Superior temporal gyrus (tissue), 1 donor: ENCODE data around the gene JPH2.
"Not testable (repeated sequence)": the region's sequence is repeated elsewhere in the genome, so short reads cannot be mapped to it uniquely, and the experiment has no call there.

ENCODE experiments used
- DNase-seq: peaks from one replicate; pipeline ENCODE4 v3.0.0-alpha.2; 2016; ENCODE audit errors: extremely low spot score

The JPH2 gene

GRCh38 chr20:44187054-44187771 lies at the start of gene JPH2:
Gene JPH2, minus strand, starts transcription at chr20:44187188. Its CDS starts 483 bp downstream, at chr20:44186705.
- DNase-seq: no peak

GRCh38 chr20:44235702-44236101 lies 48.7 kb upstream of the JPH2 start:
- no peak for DNase-seq

DNA sequence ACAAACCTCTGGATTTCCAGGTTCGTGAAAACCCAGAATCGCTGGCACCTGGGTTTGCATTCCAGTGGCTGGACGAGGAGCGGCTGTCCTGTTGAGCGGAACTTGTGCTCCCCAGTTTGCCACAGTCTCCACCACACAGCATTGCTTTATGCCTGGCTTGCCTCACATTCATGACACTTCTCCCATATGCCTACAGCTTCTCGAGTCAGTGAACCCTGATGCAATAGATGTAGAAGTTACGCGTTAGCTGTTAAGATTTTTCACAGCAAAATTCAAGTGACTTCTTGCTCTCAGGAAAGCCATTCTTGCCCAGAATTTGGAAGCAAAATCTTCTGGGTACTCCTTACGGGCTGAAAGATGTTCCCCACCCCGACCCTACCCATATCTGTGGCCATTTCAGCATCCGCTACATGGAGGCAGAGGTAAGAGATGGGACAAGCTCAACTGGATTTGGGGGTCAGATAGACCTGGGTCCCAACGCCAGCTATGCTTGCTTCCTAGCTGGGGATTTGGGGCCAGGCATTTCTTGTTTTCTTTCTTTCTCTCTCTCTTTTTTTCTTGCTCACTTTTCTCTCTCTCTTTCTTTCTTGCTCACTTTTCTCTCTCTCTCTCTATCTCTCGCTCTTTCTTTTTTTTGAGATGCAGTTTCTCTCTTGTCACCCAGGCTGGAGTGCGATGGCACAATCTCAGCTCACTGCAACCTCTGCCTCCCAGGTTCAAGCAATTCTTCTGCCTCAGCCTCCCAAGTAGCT lies 47.8 kb upstream of the JPH2 start:
- DNase-seq: no peak

- no peak for DNase-seq
Measured at GRCh38 chr20:44233436-44234016, 46.5 kb upstream of the JPH2 start.

DNA sequence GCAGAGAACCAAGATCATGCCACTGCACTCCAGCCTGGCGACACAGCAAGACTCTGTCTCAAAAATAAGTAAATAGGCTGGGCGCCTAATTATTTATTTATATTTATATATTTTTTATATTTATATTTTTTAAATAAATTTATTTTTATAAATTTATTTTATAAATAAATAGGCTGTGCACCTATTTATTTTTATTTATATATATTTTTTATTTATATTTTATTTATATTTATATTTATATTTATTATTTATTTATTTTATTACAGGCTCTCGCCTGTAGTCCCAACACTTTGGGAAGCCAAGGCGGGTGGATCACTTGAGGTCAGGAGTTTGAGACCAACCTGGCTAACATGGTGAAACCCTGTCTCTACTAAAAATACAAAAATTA lies 45.5 kb upstream of the JPH2 start:
- DNase-seq: not testable (repeated sequence)

- no peak for DNase-seq
Measured at GRCh38 chr20:44231713-44232468, 44.9 kb upstream of the JPH2 start.

DNA sequence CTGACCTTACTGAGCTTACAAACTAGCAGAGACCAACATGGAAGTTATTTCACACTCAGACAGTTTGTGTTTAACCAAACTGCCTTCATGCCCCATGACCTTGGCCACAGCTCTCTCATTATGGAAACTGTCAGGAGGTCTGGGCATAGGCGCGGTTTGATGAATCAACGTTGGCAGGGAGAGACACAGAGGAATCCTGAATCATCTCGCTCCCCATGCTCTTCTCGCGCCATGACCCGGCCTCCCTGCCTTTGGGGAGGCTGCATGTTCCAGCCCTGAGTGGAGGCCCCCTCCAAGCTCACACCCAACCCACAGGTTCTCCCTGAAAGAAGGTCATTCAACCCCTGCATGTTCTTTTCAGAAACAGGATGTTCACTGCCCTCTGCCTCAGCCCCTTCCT lies 44.2 kb upstream of the JPH2 start:
- DNase-seq: no peak

GRCh38 chr20:44228465-44229258 lies 41.7 kb upstream of the JPH2 start:
- DNase-seq: no peak

DNA sequence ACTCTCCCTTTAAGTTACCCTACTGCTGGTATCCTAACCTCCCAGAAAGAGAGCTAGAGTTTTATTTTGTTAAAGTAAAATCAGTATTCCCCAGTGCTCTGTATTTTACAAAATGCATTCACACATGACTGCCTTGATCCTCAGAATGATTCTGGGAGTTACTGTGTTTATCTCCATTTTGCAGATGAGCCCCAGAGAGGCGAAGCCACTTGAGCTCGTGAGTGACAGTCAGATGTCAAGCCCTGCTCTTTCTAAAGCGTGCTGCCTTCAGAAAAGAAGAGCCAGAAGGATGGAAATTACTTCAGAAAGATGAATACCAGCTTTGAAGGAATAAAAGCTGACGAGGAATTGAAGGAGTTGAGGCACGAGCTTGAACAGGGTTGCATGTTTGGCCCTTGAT lies 37.6 kb upstream of the JPH2 start:
- DNase-seq: no peak

- DNase-seq: no peak
Measured at GRCh38 chr20:44223721-44224120, 36.7 kb upstream of the JPH2 start.

DNA sequence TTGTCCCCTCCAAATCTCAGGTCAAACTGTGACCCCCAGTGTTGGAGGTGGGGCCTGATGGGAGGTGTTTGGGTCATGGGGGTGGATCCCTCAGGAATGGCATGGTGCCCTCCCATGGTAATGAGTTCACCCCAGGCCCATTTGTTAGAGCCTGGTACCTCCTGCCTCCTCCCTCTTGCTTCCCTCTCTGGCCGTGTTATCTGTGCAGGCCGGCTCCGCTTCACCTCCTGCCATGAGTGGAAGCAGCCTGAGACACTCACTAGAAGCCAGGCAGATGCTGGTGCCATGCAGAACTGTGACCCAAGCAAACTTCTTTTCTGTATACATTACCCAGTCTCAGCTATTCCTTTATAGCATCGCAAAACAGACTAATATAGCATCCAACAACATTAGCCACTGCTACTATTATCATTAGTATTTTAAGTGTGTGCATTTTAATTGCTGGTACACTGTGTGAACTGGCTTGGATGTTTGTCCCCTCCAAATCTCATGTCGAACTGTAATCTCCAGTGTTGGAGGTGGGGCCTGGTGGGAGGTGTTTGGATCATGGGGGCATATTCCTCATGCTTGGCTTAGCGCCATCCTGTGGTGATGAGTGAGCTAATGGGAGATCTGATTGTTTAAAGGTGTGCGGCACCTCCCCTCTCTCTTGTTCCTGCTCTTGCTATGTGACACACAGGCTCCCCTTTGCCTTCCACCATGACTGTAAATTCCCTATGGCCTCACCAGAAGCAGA lies 35.8 kb upstream of the JPH2 start:
- DNase-seq: no peak

- DNase-seq: no peak
Measured at GRCh38 chr20:44222027-44222426, 35.0 kb upstream of the JPH2 start.

- no peak for DNase-seq
Measured at GRCh38 chr20:44221368-44221954, 34.5 kb upstream of the JPH2 start.

DNA sequence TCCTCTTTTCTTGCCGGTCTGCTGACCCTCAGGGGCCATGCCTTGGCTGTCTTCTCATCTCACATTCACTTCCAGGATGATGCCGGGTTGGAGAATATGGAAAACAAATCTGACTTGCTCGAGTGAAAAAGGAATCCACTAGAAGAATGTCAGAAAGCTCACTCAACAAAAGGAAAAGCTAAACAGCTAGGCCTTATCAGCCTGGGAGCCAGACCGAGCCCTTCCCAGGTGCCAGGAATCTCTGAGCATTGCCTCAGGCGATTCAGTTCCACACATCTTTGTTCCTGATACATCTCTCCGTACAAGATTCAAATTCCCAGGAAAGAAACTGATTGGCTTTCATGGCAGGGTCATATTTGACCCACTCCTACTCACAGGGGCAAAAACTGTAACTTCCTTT lies 32.8 kb upstream of the JPH2 start:
- no peak for DNase-seq

DNA sequence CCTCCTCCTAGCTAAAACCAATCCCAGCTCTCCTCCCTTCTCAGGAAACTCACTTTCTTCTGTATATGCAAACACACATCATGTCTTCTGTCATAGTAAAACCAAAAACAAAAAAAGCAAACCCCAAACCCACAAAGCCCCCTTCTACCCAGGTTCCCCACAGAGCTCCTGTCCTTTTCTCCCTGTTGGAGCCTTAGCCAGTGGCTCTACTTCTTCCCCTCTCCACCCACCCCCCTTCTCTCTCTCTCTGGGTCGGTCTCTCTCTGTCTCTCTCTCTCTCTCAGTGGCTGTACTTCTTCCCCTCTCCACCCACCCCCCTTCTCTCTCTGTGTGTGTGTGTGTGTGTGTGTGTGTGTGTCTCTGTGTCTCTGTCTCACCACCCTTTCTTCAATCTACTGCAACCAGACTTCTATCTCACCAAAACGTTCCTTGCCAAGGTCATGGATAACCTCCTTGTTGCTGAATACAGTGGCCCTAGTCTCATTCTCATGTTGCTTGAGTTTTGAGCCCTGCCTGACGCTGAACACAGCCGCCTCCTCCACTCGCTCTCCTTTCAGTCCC lies 32.3 kb upstream of the JPH2 start:
- DNase-seq: no peak

DNA sequence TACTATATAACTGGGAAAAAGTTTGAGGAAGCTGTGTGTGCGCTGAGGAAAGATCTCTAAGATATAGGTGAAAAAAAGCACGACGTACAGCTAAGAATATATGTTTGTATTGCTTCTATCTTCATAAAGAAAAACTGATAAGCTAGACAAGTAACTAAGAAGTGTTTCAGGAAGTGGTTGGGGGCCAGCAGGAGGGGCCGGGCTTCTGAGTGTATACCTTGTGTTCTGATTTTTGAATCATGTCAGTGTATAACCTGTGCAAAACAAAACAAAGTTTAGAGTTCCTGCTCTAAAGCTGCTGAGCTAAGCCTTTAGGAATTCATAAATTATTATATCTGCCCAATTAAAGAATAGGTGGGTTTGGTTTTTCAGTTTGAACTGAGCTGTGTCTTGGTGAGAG lies 31.5 kb upstream of the JPH2 start:
- DNase-seq: no peak

- DNase-seq: peak; percentile 81
Measured at GRCh38 chr20:44217342-44218092, 30.5 kb upstream of the JPH2 start.

DNA sequence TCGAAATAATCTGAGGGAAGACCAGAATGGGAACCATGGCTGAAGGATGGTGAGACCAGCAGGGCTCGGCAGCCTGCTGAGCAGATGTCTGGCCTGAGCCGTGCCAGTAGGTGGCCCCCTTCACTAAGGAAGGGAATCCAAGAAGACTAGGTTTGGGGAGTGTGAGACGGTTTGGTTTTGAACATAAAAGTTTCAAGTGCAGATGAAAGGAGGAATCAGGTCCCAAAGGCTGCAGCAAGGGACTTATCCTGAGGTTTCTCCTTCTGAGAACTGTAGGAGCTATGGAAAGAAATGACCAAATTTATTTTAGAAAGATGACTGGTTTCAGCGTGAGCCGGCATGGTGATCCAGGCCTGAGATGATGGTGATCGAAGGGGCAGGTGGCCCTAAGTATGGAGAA lies 28.1 kb upstream of the JPH2 start:
- peak; percentile 82 for DNase-seq

DNA sequence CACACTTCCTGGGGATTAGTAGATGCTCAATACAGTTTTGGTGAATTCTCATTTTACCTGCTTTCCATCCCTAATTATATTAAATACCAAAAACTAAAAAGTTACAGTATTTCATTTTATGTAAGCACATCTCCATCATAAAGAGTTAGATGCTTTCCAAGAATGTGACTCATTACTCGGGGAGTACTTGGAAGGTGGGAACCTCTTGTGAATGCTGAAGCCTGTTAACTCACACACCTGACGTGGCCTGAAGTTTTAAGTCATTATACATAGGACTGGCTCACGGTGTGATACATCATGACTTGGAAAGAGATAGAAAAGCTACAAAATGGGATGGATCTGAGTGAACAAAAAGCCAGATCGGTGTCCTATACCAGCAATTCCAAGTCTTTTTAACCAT lies 25.8 kb upstream of the JPH2 start:
- DNase-seq: no peak
